Measurements from ENCODE around the gene AIFM1.

AIFM1 gene

DNA sequence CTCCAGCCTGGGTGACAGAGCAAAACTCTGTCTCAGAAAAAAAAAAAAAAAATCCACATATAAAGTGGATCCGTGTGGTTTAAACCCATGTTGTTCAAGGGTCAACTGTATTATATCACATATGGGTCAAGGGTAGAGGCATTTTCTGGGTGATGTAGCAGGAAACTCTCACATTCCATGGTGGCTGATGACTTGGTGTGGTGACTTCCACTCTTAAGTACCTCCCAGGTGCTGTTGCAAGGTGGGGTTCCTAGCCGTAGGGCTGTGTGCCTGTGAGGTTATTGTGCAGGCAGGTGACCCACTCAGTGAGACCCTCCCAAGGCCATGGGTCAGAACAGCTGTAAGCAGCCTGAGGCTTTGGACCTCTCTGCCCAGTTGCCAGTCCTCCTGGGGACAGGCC is 72.4 kb downstream of the AIFM1 start:
- DNase-seq (ENCODE audit: low read depth) = no peak

- no peak for DNase-seq (ENCODE audit: low read depth)
Observed at GRCh38 chrX:130091980-130092522, 73.6 kb downstream of the AIFM1 start.

DNA sequence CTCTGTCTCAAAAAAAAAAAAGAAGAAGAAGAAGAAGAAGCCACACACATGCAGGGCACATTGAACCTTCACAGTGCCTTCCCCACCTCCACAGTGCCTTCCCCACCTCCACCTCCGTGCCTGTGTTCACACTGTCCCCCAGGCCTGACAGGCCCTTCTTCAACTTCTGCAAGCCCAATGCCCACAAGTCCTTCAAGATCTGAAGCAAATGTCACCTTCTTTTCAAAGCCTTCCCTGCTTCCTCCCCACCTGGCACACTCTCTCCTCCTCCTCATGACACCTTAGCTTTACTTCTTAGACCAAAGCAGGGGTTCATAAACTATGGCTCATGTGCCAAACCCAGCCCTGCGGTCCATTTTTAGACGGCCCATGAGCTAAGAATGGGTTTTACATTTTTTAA is 75.3 kb downstream of the AIFM1 start:
- DNase-seq (ENCODE audit: low read depth) = no peak

DNA sequence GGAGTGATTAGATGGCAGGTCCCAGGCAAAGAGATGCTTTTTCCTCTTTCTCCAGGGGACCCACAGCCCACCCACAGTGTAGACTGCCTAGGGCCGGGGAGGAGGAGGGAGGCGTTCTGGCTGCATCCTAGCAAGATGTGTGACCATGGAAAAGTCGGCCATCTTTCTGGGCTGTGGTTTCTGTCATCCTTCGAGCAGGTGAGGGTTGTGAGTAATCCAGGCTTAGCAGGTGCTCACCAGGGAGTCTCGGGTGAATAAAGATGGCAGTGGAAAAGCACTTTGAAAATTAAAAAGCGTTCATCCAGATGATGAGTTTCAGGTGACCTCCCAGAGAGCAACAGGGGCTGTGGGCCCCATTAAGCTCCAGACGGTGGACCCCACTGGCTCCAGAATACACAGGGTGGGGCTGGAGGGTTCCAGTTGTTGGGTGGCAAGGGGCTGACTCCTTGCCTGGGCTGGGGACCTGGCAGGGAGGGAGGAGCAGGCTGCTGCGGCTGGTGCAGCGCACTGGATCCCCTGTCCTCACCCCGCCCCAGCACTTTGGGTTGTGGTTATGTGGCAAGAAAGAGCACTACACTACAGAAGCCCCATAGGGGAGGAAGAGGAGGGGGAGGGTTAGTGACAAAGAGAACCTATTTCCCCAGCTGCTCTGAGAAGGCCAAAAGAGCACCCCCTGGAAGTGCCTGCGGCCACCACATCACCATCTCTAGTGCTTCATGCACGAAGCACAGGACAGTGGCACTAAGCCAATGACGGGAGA is 79.0 kb downstream of the AIFM1 start:
- DNase-seq (ENCODE audit: low read depth) = no peak

GRCh38 chrX:130085551-130086446 is 79.8 kb downstream of the AIFM1 start:
- DNase-seq (ENCODE audit: low read depth) = no peak

GRCh38 chrX:130084631-130085237 is 80.9 kb downstream of the AIFM1 start:
- no peak for DNase-seq (ENCODE audit: low read depth)

- no peak for DNase-seq (ENCODE audit: low read depth)
Observed at GRCh38 chrX:130083656-130084382, 81.8 kb downstream of the AIFM1 start.

- no peak for DNase-seq (ENCODE audit: low read depth)
Observed at GRCh38 chrX:130083107-130083490, 82.5 kb downstream of the AIFM1 start.

GRCh38 chrX:130082244-130083106 is 83.2 kb downstream of the AIFM1 start:
- DNase-seq (ENCODE audit: low read depth) = no peak

- no peak for DNase-seq (ENCODE audit: low read depth)
Observed at GRCh38 chrX:130081421-130082045, 84.1 kb downstream of the AIFM1 start.

DNA sequence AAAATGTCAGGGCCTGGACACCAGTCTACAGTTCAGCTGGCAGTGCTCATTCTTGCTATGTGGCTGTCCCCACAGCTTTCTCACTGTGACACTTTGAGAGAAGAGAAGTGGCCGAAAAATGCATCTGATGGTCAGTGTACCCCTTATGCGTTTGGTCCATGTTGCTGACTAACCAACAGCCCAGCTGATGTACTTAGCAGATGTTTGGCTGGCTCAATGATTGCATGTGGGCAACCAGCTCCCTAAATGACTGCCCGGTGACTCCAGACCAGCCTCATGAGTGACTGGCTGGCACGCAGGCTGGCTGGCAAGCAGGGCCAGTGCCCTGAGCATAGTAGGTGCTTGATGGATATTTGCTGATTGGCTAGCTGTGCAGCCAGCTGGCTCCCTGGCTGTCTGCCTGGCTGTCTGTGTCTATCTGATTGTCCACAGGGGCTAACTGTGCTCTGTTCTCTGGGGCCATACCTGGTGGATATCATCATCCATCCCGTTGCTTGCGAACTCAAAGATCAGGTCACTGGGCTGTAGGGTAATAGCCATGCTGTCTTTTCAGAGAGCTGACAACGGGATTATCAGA is 84.8 kb downstream of the AIFM1 start:
- DNase-seq (ENCODE audit: low read depth) = no peak

DNA sequence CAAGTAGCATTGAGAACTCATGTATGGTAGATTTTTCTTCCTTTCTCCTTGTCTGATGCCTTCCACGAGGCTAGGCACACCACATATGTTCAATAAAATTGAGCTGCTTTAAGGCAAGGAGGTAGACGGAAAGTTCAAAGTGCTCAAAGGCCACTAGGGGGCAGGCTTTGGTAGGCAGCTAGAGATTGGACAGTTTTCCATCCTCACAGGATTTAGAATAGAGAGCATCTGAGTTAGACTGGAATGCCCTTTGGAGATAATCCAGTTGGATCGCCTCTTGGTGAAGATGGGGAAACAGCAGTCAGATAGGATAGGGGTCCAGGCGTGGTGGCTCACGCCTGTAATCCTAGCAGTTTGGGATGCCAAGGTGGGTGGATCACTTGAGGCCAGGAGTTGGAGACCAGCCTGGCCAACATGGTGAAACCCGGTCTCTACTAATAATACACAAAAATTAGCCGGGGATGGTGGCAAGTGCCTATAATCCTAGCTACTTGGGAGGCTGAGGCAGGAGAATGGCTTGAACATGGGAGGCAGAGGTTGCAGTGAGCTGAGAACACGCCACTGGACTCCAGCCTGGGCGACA is 85.7 kb downstream of the AIFM1 start:
- DNase-seq (ENCODE audit: low read depth) = no peak

Data from non-pigmented ciliary epithelial cell (primary cell).